Epidermal melanocyte (primary cell): ENCODE data around the gene N4BP2L2.

Experiments
- DNase-seq: peaks from one replicate; pipeline ENCODE4 v3.0.0; 2011; ENCODE audit warnings: low spot score; ENCODE audit not compliant: insufficient read length

Gene N4BP2L2

GRCh38 chr13:32426990-32427851 is 111.4 kb downstream of the N4BP2L2 start:
- DNase-seq, result no peak

GRCh38 chr13:32426191-32426989 is 112.2 kb downstream of the N4BP2L2 start:
- no peak for DNase-seq

- DNase-seq, result no peak
Measured at GRCh38 chr13:32425158-32425557, 113.4 kb downstream of the N4BP2L2 start.

GRCh38 chr13:32423592-32423991 is 115.0 kb downstream of the N4BP2L2 start:
- DNase-seq, result no peak

- DNase-seq, result no peak
Measured at GRCh38 chr13:32419862-32420261, 118.7 kb downstream of the N4BP2L2 start.

GRCh38 chr13:32417995-32418394 is 120.6 kb downstream of the N4BP2L2 start:
- DNase-seq, result no peak

- no peak for DNase-seq
Measured at GRCh38 chr13:32415019-32415418, 123.6 kb downstream of the N4BP2L2 start.

- DNase-seq, result no peak
Measured at GRCh38 chr13:32414580-32414979, 124.0 kb downstream of the N4BP2L2 start.

GRCh38 chr13:32413284-32413683 is 125.3 kb downstream of the N4BP2L2 start:
- DNase-seq, result no peak

- no peak for DNase-seq
Measured at GRCh38 chr13:32409561-32410421, 128.8 kb downstream of the N4BP2L2 start.

GRCh38 chr13:32409001-32409313 is 129.6 kb downstream of the N4BP2L2 start:
- no peak for DNase-seq

GRCh38 chr13:32408296-32409000 is 130.1 kb downstream of the N4BP2L2 start:
- DNase-seq, result no peak

- DNase-seq, result no peak
Measured at GRCh38 chr13:32407854-32408253, 130.7 kb downstream of the N4BP2L2 start.

- DNase-seq, result peak; percentile 55
Measured at GRCh38 chr13:32403108-32403507, 135.5 kb downstream of the N4BP2L2 start.

- no peak for DNase-seq
Measured at GRCh38 chr13:32391101-32391619, 147.4 kb downstream of the N4BP2L2 start.

GRCh38 chr13:32390484-32390883 is 148.1 kb downstream of the N4BP2L2 start:
- DNase-seq, result no peak

- DNase-seq, result no peak
Measured at GRCh38 chr13:32390048-32390447, 148.5 kb downstream of the N4BP2L2 start.

GRCh38 chr13:32385410-32385809 is 153.2 kb downstream of the N4BP2L2 start:
- DNase-seq, result no peak

- DNase-seq, result no peak
Measured at GRCh38 chr13:32384702-32385101, 153.9 kb downstream of the N4BP2L2 start.

GRCh38 chr13:32383836-32384618 is 154.6 kb downstream of the N4BP2L2 start:
- DNase-seq, result no peak
